ENCODE data around the gene ARMC8.
"Not testable (repeated sequence)": the region's sequence is repeated elsewhere in the genome, so short reads cannot be mapped to it uniquely, and the experiment has no call there.

ARMC8 gene

GRCh38 chr3:138187296-138188012 is at the start of gene ARMC8:
Gene ARMC8 (plus strand): TSS chr3:138187301. CDS start chr3:138187555, 254 bp downstream.
- no peak for DNase-seq

DNA sequence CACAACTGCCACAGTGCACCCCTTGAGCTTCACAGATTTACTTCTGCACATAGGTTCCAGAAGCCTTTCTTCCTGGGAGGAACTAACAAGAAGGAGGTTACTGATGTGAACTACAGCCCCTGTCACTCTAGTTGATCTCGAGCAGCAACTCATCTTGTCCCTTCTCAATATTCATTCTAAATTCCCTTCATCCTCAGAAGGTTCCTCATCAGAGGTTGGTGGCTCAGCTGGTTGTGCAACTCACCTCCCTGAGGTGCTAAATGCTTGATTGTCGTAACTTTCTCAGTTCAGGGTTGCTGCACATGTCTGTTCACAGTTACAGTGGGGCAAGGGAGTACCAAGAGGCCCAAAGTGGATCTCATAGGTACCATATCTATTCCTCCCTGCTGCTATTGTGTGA is 49.2 kb upstream of the ARMC8 start:
- DNase-seq = no peak

DNA sequence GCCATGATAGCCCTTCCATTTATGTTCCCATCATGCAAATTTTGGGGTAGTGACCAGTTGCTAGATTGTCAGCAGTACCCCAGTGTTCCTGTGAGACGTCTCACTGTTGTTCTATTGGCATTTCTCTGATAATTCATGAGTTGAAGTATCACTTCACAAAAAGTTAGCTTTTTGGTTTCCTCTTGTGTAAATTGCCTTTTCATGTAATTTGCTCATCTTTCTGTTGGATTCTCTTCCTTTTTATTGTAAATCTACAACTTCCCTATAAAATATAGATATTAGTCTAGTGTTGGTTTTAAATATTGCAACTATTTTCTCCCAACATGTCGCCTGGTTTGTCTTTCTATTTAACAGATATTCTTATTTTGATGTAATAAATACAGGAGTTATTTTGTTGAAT is 47.4 kb upstream of the ARMC8 start:
- DNase-seq = no peak

GRCh38 chr3:138140940-138141339 is 46.2 kb upstream of the ARMC8 start:
- DNase-seq = no peak

DNA sequence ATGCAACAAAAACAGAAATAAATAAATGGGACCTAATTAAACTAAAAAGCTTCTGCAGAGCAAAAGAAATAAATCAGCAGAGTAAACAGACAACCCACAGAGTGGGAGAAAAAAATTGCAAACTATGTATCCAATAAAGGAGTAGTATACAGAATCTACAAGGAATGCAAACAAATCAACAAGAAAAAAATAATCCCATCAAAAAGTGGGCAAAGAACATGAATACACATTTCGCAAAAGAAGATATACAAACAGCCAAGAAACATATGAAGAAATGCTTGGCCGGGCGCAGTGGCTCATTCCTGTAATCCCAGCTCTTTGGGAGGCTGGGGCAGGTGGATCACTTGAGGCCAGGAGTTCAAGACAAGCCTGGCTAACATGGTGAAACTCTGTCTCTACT is 44.9 kb upstream of the ARMC8 start:
- DNase-seq = not testable (repeated sequence)

DNA sequence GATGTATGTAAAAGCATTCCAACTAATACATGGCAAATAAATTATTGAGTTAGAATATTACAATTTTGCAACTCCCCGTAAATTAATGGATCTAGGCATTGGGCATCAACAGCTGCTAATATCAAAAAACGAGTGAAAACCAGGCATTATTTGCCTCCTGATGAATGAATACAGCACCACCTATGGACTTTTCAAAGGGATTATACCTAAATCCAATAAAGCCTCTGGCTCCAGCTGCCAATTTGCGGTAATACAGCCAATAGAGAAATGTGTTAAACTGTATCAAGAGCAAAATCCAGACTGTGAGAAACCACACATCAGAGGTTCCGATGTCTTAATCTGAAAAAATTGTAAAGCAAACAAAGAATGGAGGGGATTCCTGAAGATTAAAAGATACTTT is 38.6 kb upstream of the ARMC8 start:
- DNase-seq = no peak

GRCh38 chr3:138154534-138154933 is 32.6 kb upstream of the ARMC8 start:
- DNase-seq = no peak

- no peak for DNase-seq
These were observed 29.4 kb upstream of the ARMC8 start for GRCh38 chr3:138157743-138158142.

- no peak for DNase-seq
These were observed 22.0 kb upstream of the ARMC8 start for GRCh38 chr3:138165061-138165460.

GRCh38 chr3:138172625-138173024 is 14.5 kb upstream of the ARMC8 start:
- DNase-seq = no peak

DNA sequence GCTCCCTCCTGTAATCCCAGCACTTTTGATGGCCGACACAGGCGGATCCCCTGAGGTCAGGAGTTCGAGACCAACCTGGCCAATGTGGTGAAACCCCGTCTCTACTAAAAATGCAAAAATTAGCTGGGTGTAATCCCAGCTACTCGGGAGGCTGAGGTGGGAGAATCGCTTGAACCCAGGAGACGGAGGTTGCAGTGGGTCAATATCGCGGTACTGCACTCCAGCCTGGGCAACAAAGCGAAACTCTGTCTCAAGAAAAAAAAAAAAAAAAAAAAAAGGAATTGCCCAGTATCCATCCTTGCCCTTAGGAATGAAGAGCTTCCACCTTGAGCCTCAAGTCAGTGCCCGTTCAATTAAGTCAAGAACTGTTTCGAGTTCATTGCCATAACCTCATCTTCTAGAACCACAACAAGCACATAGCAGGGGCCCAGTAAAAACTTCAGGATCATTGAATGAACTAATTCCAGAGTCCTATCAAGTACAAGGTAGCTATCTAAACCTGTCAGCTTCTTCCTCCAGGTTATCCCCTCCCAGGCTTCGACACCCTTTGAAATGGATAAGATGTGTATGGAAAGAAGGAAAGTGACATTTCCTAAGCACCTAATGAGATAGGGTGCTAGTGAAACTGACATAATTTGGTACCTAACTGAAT is 13.2 kb upstream of the ARMC8 start:
- no peak for DNase-seq

- peak; percentile 28 for DNase-seq
These were observed 12.5 kb upstream of the ARMC8 start, which contains the start of gene DBR1 for GRCh38 chr3:138174421-138175131. Gene DBR1 (minus strand): TSS chr3:138174921. CDS start chr3:138174795, 126 bp downstream.

- DNase-seq = no peak
These were observed 6.6 kb upstream of the ARMC8 start for GRCh38 chr3:138180375-138181029.

DNA sequence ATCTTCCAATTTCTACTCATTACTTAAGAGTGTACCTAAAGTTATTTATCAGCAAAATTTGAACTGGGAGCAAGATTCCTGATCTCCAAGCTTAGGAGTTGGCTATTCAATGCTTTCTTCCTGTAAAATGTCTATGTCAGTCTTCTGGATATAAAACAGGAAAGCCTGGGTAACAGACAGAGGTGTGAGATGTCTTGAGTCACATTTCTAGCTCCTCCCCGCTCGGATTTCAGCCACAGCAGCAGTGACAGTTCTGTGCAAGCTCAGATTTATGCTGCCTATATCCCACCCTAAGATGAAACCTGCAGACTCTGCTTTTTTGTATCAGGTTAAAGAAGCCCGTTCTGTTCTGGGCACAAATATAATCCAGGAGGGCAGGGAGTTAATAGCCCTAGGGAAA is 2.1 kb upstream of the ARMC8 start:
- DNase-seq = no peak

DNA sequence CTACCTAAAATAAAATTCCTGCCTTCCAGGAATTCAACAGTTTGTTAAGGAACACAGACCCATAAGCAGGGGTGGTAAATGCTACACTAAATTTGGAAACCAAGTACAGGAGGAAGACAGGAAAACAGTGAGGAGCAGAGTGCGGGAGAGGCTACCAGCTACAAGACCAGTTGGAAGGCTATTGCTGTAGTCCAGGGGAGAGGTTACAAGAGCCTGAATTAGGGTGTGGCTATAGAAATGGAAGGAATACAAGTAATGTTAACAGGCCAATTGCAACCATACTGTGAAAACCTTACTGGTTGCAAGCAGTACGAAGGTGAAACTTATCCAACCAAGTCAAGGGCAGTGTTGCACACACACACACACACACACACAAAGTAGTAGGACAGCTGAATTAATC is 880 bp upstream of the ARMC8 start:
- DNase-seq = no peak

GRCh38 chr3:138186803-138187295 is 252 bp upstream of the ARMC8 start:
- DNase-seq = peak; percentile 15

- DNase-seq = no peak
These were observed 1.1 kb downstream of the ARMC8 start for GRCh38 chr3:138188013-138188730.

- no peak for DNase-seq
These were observed 8.4 kb downstream of the ARMC8 start for GRCh38 chr3:138195481-138195880.

- DNase-seq = no peak
These were observed 8.9 kb downstream of the ARMC8 start for GRCh38 chr3:138196023-138196422.

DNA sequence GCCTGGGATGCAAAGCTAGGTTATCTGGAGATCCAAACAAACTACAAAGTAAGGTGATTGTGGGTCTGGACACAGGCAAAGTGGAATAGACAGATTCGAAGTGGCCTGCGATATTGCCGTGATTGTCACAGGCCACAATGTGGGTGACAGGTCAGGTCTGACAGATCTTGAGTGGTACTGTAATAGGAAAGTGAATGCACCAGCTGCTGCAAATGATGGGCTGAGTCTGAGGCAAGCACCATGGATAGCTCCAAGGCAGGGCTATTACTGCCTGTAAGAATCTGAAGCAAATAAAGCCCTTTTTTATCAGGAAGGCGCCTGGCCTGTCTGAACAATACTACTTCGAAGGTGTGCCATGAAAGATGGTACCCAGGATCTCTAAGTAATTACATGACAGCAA is 10.0 kb downstream of the ARMC8 start:
- DNase-seq = no peak

DNA sequence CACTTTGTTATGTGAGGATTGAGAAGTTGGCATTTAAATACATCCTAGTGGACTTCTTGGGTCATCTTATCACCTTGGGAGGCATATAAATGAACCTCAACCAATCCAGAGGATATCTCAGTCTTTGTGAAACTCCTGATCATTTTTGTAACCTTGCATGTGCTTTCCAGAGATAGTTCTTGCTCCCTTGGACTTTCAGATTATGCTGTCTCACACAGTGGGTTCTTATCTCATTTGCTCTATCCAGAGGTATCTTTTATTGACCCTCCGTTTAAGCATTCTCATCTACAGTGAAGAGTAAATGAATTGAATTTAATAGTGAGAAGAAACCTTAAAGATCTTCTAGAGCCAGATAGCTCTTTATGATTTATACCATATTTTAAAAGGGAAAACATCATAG is 10.4 kb downstream of the ARMC8 start:
- no peak for DNase-seq

DNA sequence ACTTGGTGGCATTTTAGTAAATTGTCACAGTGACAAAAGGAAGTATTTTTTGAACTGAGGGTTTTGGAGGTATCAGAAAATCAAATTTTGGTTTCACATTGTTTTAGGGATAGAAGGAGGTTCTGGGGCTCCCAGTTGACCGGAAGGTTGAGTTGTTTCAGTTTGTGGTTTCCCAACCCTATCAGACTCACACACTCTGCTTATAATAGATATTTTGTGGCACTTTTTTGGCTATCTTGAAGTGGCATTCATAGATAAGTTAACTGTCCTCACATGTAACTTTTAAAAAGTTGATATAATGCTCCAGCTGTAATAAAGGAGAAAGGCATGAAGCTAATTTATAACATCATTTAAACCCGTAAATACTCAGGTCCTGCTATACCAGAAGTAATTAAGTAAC is 12.8 kb downstream of the ARMC8 start:
- no peak for DNase-seq

DNA sequence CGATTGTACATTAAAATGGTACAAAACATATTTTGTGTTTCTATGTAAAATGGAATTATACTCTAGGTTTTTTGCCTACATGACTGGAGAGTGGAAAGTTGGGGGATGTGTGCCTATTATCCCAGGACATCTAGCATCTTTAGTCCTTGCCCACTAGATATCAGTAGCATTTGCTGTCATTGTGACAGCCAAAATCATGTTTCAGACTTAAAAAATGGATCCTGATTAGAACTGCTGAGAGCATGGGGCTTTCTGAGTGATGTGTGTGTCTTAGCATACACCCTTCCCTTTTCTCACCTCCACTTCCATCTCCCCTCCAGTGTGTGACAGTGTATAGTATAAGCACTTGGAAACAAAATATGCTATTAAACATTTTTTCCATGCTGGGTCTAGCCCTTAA is 13.3 kb downstream of the ARMC8 start:
- no peak for DNase-seq

Data from NCI-H187 treated with DMSO at 0.1 percent for 48 hours (cell line).